ENCODE measurements around the gene PHF19. TPM values are rescaled to one million over a fixed set of nuclear protein-coding genes. Genes with fewer than 3 reads are reported as not detected.

The PHF19 gene
- total and polyA plus RNA-seq, 2 of the 8 experiments (the other 6 are each of a cell fraction or from before 2014, with no cell fraction given): 28.2 to 31.8 TPM

GRCh38 chr9:120924698-120925534 lies 47.9 kb upstream of the PHF19 start (continued):
- TF ChIP-seq, protein P1, sequence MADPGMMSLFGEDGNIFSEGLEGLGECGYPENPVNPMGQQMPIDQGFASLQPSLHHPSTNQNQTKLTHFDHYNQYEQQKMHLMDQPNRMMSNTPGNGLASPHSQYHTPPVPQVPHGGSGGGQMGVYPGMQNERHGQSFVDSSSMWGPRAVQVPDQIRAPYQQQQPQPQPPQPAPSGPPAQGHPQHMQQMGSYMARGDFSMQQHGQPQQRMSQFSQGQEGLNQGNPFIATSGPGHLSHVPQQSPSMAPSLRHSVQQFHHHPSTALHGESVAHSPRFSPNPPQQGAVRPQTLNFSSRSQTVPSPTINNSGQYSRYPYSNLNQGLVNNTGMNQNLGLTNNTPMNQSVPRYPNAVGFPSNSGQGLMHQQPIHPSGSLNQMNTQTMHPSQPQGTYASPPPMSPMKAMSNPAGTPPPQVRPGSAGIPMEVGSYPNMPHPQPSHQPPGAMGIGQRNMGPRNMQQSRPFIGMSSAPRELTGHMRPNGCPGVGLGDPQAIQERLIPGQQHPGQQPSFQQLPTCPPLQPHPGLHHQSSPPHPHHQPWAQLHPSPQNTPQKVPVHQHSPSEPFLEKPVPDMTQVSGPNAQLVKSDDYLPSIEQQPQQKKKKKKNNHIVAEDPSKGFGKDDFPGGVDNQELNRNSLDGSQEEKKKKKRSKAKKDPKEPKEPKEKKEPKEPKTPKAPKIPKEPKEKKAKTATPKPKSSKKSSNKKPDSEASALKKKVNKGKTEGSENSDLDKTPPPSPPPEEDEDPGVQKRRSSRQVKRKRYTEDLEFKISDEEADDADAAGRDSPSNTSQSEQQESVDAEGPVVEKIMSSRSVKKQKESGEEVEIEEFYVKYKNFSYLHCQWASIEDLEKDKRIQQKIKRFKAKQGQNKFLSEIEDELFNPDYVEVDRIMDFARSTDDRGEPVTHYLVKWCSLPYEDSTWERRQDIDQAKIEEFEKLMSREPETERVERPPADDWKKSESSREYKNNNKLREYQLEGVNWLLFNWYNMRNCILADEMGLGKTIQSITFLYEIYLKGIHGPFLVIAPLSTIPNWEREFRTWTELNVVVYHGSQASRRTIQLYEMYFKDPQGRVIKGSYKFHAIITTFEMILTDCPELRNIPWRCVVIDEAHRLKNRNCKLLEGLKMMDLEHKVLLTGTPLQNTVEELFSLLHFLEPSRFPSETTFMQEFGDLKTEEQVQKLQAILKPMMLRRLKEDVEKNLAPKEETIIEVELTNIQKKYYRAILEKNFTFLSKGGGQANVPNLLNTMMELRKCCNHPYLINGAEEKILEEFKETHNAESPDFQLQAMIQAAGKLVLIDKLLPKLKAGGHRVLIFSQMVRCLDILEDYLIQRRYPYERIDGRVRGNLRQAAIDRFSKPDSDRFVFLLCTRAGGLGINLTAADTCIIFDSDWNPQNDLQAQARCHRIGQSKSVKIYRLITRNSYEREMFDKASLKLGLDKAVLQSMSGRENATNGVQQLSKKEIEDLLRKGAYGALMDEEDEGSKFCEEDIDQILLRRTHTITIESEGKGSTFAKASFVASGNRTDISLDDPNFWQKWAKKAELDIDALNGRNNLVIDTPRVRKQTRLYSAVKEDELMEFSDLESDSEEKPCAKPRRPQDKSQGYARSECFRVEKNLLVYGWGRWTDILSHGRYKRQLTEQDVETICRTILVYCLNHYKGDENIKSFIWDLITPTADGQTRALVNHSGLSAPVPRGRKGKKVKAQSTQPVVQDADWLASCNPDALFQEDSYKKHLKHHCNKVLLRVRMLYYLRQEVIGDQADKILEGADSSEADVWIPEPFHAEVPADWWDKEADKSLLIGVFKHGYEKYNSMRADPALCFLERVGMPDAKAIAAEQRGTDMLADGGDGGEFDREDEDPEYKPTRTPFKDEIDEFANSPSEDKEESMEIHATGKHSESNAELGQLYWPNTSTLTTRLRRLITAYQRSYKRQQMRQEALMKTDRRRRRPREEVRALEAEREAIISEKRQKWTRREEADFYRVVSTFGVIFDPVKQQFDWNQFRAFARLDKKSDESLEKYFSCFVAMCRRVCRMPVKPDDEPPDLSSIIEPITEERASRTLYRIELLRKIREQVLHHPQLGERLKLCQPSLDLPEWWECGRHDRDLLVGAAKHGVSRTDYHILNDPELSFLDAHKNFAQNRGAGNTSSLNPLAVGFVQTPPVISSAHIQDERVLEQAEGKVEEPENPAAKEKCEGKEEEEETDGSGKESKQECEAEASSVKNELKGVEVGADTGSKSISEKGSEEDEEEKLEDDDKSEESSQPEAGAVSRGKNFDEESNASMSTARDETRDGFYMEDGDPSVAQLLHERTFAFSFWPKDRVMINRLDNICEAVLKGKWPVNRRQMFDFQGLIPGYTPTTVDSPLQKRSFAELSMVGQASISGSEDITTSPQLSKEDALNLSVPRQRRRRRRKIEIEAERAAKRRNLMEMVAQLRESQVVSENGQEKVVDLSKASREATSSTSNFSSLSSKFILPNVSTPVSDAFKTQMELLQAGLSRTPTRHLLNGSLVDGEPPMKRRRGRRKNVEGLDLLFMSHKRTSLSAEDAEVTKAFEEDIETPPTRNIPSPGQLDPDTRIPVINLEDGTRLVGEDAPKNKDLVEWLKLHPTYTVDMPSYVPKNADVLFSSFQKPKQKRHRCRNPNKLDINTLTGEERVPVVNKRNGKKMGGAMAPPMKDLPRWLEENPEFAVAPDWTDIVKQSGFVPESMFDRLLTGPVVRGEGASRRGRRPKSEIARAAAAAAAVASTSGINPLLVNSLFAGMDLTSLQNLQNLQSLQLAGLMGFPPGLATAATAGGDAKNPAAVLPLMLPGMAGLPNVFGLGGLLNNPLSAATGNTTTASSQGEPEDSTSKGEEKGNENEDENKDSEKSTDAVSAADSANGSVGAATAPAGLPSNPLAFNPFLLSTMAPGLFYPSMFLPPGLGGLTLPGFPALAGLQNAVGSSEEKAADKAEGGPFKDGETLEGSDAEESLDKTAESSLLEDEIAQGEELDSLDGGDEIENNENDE (IDR thresholded peaks at IDR 0.05; ENCODE audit: insufficient replicate concordance, low read length): no peak
- no peak for TF ChIP-seq GTF2F1 (IDR thresholded peaks at IDR 0.05; ENCODE audit: borderline replicate concordance, low read depth, low read length)
- no peak for TF ChIP-seq TAF7 (optimal IDR thresholded peaks at IDR 0.05; ENCODE audit: borderline replicate concordance, low read depth, low read length)
